K562 (cell line): ENCODE results near the gene GLIS2. TPM values are rescaled to one million over a fixed set of nuclear protein-coding genes. Genes with fewer than 3 reads are reported as not detected.
A peak's percentile ranks its signal among the peaks of the same experiment; 100 is the strongest.

ENCODE experiments used
- ATAC-seq: fragments of 200-7000 bp; cut with Tn5 transposase; 3 replicates; pipeline ENCODE4 v1.9.1; 2020; ENCODE audit warnings: moderate library complexity
- BruUV-seq: library from RNA; stranded (reverse); fragments of 400-500 nt; replicated peaks from 2 replicates; lab custom pipeline; 2021; lab: Mats Ljungman, UMichigan
- CTCF ChIA-PET: fragments of 300-600 bp; formaldehyde crosslinking; extraction: SDS; loops from one replicate; lab custom pipeline; 2021; ENCODE audit warnings: low intra/inter-chr PET ratio; lab: Yijun Ruan, JAX
- POLR2A ChIA-PET: fragments of 300-600, 350-650 bp; sonication (Branson Sonifier 250); formaldehyde crosslinking; extraction: SDS; loops from one replicate; lab custom pipeline; 2021; ENCODE audit warnings: antibody characterized with exemption, inconsistent platforms; lab: Yijun Ruan, JAX
- DNase-seq, 4 experiments: peaks; one replicate each; pipeline versions ENCODE4 v3.0.0 to v3.0.0-alpha.2; 2011 to 2018; ENCODE audit warnings: low spot score in 3 of 4, mixed read lengths in 3 of 4; ENCODE audit errors: extremely low read depth in 1 of 4
- FAIRE-seq: peaks from 2 replicates; lab custom pipeline; 2011; peaks lifted over from hg19 to GRCh38; lab: Jason Lieb, UNC
- H2AFZ ChIP-seq: 2 replicates; pipeline ENCODE4 v1.6.0; 2011; ENCODE audit warnings: low read depth, low read length, control low read depth, inconsistent platforms
- H3K27ac ChIP-seq: fragments of 200-600 bp; 3 replicates; pipeline ENCODE4 v1.8.0; 2011; ENCODE audit warnings: low read depth, mild to moderate bottlenecking, control low read depth, inconsistent platforms, low read length, moderate library complexity, mixed read lengths; ENCODE audit errors: extremely low read depth
- H3K27me3 ChIP-seq, 2 experiments: fragments of 300-600 bp in 1 of 2; 2 replicates in 1 of 2; 3 replicates in 1 of 2; pipeline versions ENCODE4 v1.6.0 to v1.8.0; 2011; ENCODE audit warnings: inconsistent platforms in 2 of 2, low read length in 2 of 2, mild to moderate bottlenecking in 1 of 2, mixed read lengths in 1 of 2, moderate library complexity in 1 of 2; ENCODE audit not compliant: control insufficient read depth in 2 of 2, insufficient read depth in 2 of 2
- H3K36me3 ChIP-seq: fragments of 300-600 bp; 3 replicates; pipeline ENCODE4 v1.8.0; 2011; ENCODE audit warnings: mild to moderate bottlenecking, low read length, inconsistent platforms; ENCODE audit not compliant: control insufficient read depth, insufficient read depth
- H3K4me1 ChIP-seq, 2 experiments: fragments of 200-600 bp in 1 of 2; replicated peaks in 1 of 2; 2 replicates in 1 of 2; 3 replicates in 1 of 2; pipeline versions ENCODE4 v1.5.1 to v1.8.0; 2011; ENCODE audit warnings: inconsistent platforms in 2 of 2, low read length in 2 of 2, mild to moderate bottlenecking in 1 of 2, mixed read lengths in 1 of 2, moderate library complexity in 1 of 2; ENCODE audit not compliant: control insufficient read depth in 2 of 2, insufficient read depth in 2 of 2
- H3K4me2 ChIP-seq: 2 replicates; pipeline ENCODE4 v1.6.1; 2011; ENCODE audit warnings: low read length, control low read depth, inconsistent platforms, mixed read lengths; ENCODE audit not compliant: insufficient read depth
- H3K4me3 ChIP-seq: fragments of 200-600 bp; sonication (generic), shearing (Covaris generic); 2 replicates; pipeline ENCODE4 v1.5.1; 2016; ENCODE audit warnings: control low read depth, inconsistent platforms
- H3K79me2 ChIP-seq: fragments of 200-600 bp; 3 replicates; pipeline ENCODE4 v1.8.0; 2011; ENCODE audit warnings: low read length, inconsistent platforms; ENCODE audit not compliant: control insufficient read depth, insufficient read depth
- H3K9ac ChIP-seq, 2 experiments: 2 replicates each; pipeline versions ENCODE4 v1.6.0 to v1.6.1; 2011; ENCODE audit warnings: low read depth in 2 of 2, low read length in 2 of 2, control low read depth in 1 of 2, inconsistent platforms in 1 of 2, mild to moderate bottlenecking in 1 of 2, mixed read lengths in 1 of 2; ENCODE audit not compliant: insufficient read depth in 1 of 2
- H3K9me1 ChIP-seq: one replicate; pipeline ENCODE4 v1.6.0; 2011; ENCODE audit warnings: inconsistent platforms, mild to moderate bottlenecking, low read length, moderate library complexity; ENCODE audit not compliant: control insufficient read depth, insufficient read depth
- H3K9me3 ChIP-seq: replicated peaks from 2 replicates; pipeline ENCODE4 v1.5.1; 2011; ENCODE audit warnings: low read depth, low read length, inconsistent platforms; ENCODE audit not compliant: control insufficient read depth, insufficient read depth
- H4K20me1 ChIP-seq: replicated peaks from 2 replicates; pipeline ENCODE4 v1.6.1; 2011; ENCODE audit warnings: low read length, inconsistent platforms, mixed read lengths; ENCODE audit not compliant: control insufficient read depth, insufficient read depth
- ASH1L ChIP-seq: fragments of 450-650 bp; IDR thresholded peaks from 2 replicates; pipeline ENCODE4 v1.6.1; 2018; ENCODE audit warnings: borderline replicate concordance, mild to moderate bottlenecking, low read depth; ENCODE audit not compliant: partially characterized antibody
- CREB5 ChIP-seq: fragments of 250-450 bp; sonication (Bioruptor Pico); IDR thresholded peaks from 2 replicates; pipeline ENCODE4 v1.5.0; 2020; ENCODE audit warnings: mild to moderate bottlenecking
- ETV5 ChIP-seq: sonication (generic); formaldehyde crosslinking; IDR thresholded peaks from 2 replicates; pipeline ENCODE4 v1.4.0; 2020; ENCODE audit warnings: low read depth, mild to moderate bottlenecking, missing genetic modification reagents
- GABPA ChIP-seq: fragments of 200-800 bp; sonication (Bioruptor generic); conservative IDR thresholded peaks from 2 replicates; pipeline ENCODE4 v1.6.1; 2016; ENCODE audit warnings: low read depth, missing genetic modification characterization, missing compliant biosample characterization
- HDGF ChIP-seq: fragments of 450-650 bp; IDR thresholded peaks from 2 replicates; pipeline ENCODE4 v1.6.1; 2016
- LARP7 ChIP-seq: fragments of 450-650 bp; IDR thresholded peaks from 2 replicates; pipeline ENCODE4 v1.6.1; 2016
- MCM7 ChIP-seq, 2 experiments: fragments of 450-650 bp; IDR thresholded peaks; 2 replicates each; pipeline ENCODE4 v1.6.1; 2016 to 2018
- NR0B1 ChIP-seq: fragments of 450-650 bp; IDR thresholded peaks from one replicate; pipeline ENCODE4 v1.6.1; 2018; ENCODE audit warnings: mild to moderate bottlenecking, moderate library complexity; ENCODE audit not compliant: partially characterized antibody
- SMAD1 ChIP-seq: fragments of 150-350 bp; IDR thresholded peaks from 2 replicates; pipeline ENCODE4 v1.6.1; 2014; ENCODE audit warnings: low read length, low read depth; ENCODE audit not compliant: partially characterized antibody
- USF1 ChIP-seq: sonication (generic); formaldehyde crosslinking; IDR thresholded peaks from 2 replicates; pipeline ENCODE4 v1.9.0; 2022; ENCODE audit warnings: mild to moderate bottlenecking, missing genetic modification reagents
- XRCC3 ChIP-seq: fragments of 450-650 bp; IDR thresholded peaks from 2 replicates; pipeline ENCODE4 v1.6.1; 2017; ENCODE audit warnings: mild to moderate bottlenecking, moderate library complexity
- ZBTB49 ChIP-seq: sonication (generic); formaldehyde crosslinking; IDR thresholded peaks from 2 replicates; pipeline ENCODE4 v1.8.0; 2022; ENCODE audit warnings: missing genetic modification reagents, mild to moderate bottlenecking, borderline replicate concordance
- ZHX1 ChIP-seq: fragments of 150-350 bp; conservative IDR thresholded peaks from 2 replicates; pipeline ENCODE4 v1.6.1; 2014; ENCODE audit warnings: low read length
- WGBS: fragments of 100-300 bp; shearing (Covaris generic); methylation state at CpG from one replicate; pipeline ENCODE4 v1.1.6; 2016; ENCODE audit warnings: low coverage, mixed read lengths; ENCODE audit not compliant: insufficient coverage; ENCODE audit errors: missing lambda C conversion rate; 5-methylcytosine and 5-hydroxymethylcytosine counted together
- in situ Hi-C: fragments of 300-500 bp; cut with MboI; formaldehyde crosslinking; loops from 4 replicates; pipeline ENCODE4 v1.15.0; 2018; ENCODE audit warnings: inconsistent platforms, mixed read lengths
- intact Hi-C: fragments of 100-400 bp; cut with micrococcal nuclease; formaldehyde crosslinking; loops from 2 replicates; pipeline ENCODE4 v1.14.2; 2022
- polyA plus RNA-seq, 8 experiments: library from polyadenylated mRNA; depleted of rRNA in 4 of 8; stranded (reverse) in 5 of 8; unstranded in 3 of 8; fragments of >200 nt; fragmentation: Nextera tagmentation in 2 of 8; fragmentation: Illumina TruSeq in 1 of 8; extraction: Ambion mirVana in 2 of 8; extraction: Trizol in 1 of 8; gene quantifications; 2 replicates each; pipeline versions ENCODE4 v1.2.1 to v1.2.3, GENCODE V29; 2011 to 2014; ENCODE audit warnings: inconsistent platforms in 1 of 8, missing spikeins in 1 of 8
- total RNA-seq, 7 experiments: library from RNA; depleted of rRNA in 6 of 7; stranded (reverse); fragments of >200 nt in 6 of 7; fragmentation: Illumina TruSeq in 2 of 7; extraction: Trizol in 2 of 7; gene quantifications; 2 replicates each; pipeline versions ENCODE4 v1.2.1 to v1.2.3, GENCODE V29; 2011 to 2021; ENCODE audit warnings: low replicate concordance in 1 of 7

Gene GLIS2
- total and polyA plus RNA-seq, 9 of the 15 experiments (the other 6 are each of a cell fraction or from before 2014, with no cell fraction given), result 0.10 to 9.0 (median 0.57) TPM

GRCh38 chr16:4350365-4350786 lies 34.5 kb downstream of the GLIS2 start:
- Histone ChIP-seq H3K79me2 (peaks cover 57% of the 10 kb centered on the region), H3K9ac (peak overlapping the region; percentile 98 to 100), H3K27me3 (no peaks in the 10 kb centered on the region), H2AFZ (peak overlapping the region; percentile 81; the same call in 1 of the 2 replicates), H3K27ac (peak overlapping the region; percentile 97), H3K9me1 (no peaks in the 10 kb centered on the region), H3K4me3 (peak overlapping the region; percentile 97), H3K36me3 (peaks cover 46% of the 10 kb centered on the region; the same call in 2 of the 3 replicates), H3K4me2 (peak overlapping the region; percentile 100), H4K20me1 (peaks cover 11% of the 10 kb centered on the region; the same call in 1 of the 2 replicates), H3K4me1 (peaks cover 22 to 46% of the 10 kb centered on the region in 2 experiments; a peak in 4 of 5 replicates), H3K9me3 (peaks cover 4% of the 10 kb centered on the region; the same call in 1 of the 2 replicates)
- POLR2A ChIA-PET, result interaction anchor here (0.6 to 1.4 kb wide), 8 partner anchors 11 to 467 kb away, joined by 3 to 4 read pairs (median 3); no protein-coding TSS in a partner anchor
- DNase-seq (no peak), FAIRE-seq (no peak), ATAC-seq (peak; percentile 9; the same call in 2 of the 3 replicates)
- CTCF ChIA-PET, result no interaction called here
- in situ Hi-C loops (no loop called here), intact Hi-C loops (no loop called here)
- under 1% methylated on average over 24 of the region's 24 CpGs for WGBS
- no TSS peak for BruUV-seq
- TF ChIP-seq HDGF (0 out of 2 replicates have a peak, but pooled peaks have one; percentile 51), CREB5 (CRISPR knock-in tag) (no peak), USF1 (peak; percentile 30; the same call in 1 of the 2 replicates), ETV5 (no peak), ZBTB49 (CRISPR knock-in tag) (no peak), MCM7 (IDR thresholded peaks at IDR 0.05) (no peak), GABPA (tag) (0 out of 2 replicates have a peak, but pooled peaks have one; percentile 9), LARP7 (0 out of 2 replicates have a peak, but pooled peaks have one; percentile 27), NR0B1 (no peak), SMAD1 (no peak), ASH1L (no peak), ZHX1 (no peak), XRCC3 (no peak)
